CD8-positive, alpha-beta memory T cell (primary cell): ENCODE measurements around the gene S100A6. TPM values are rescaled to one million over a fixed set of nuclear protein-coding genes. Genes with fewer than 3 reads are reported as not detected.
"Not testable (repeated sequence)": the region's sequence is repeated elsewhere in the genome, so short reads cannot be mapped to it uniquely, and the experiment has no call there.

ENCODE experiments used
- CTCF ChIA-PET: fragments of 350-600 bp; sonication (Branson Sonifier 250); formaldehyde crosslinking; loops from one replicate; lab custom pipeline; 2021; ENCODE audit warnings: antibody characterized with exemption; lab: Charles Lee
- POLR2A ChIA-PET: fragments of 350-600 bp; sonication (Branson Sonifier 250); formaldehyde crosslinking; loops from one replicate; lab custom pipeline; 2021; ENCODE audit warnings: antibody characterized with exemption; lab: Charles Lee
- DNase-seq, 5 donors: peaks; one replicate each; pipeline versions ENCODE4 v3.0.0 to v3.0.0-alpha.2; 2020 to 2022; ENCODE audit warnings: mixed read lengths in 1 of 5
- H3K27ac ChIP-seq: one replicate; pipeline ENCODE4 v1.7.0; 2013; ENCODE audit warnings: low read depth, mild to moderate bottlenecking, low read length, moderate library complexity
- H3K27me3 ChIP-seq: 2 replicates; pipeline ENCODE4 v1.7.0; 2013; ENCODE audit warnings: low read length, mild to moderate bottlenecking; ENCODE audit not compliant: insufficient read depth, poor library complexity, severe bottlenecking
- H3K36me3 ChIP-seq: 2 replicates; pipeline ENCODE4 v1.7.0; 2013; ENCODE audit warnings: mild to moderate bottlenecking, low read length, moderate library complexity; ENCODE audit not compliant: insufficient read depth
- H3K4me1 ChIP-seq: 2 replicates; pipeline ENCODE4 v1.7.0; 2013; ENCODE audit warnings: mild to moderate bottlenecking, low read length, moderate library complexity; ENCODE audit not compliant: insufficient read depth
- H3K4me3 ChIP-seq: 2 replicates; pipeline ENCODE4 v1.7.0; 2013; ENCODE audit warnings: mild to moderate bottlenecking, low read length
- H3K9me3 ChIP-seq: 2 replicates; pipeline ENCODE4 v1.7.0; 2013; ENCODE audit warnings: mild to moderate bottlenecking, low read length
- H3K27ac Mint-ChIP-seq, 8 donors: one replicate each; pipeline ENCODE4 v1.8.0; 2020 to 2021; ENCODE audit warnings: mixed read lengths in 8 of 8, mild to moderate bottlenecking in 6 of 8, inconsistent platforms in 3 of 8, moderate library complexity in 3 of 8
- H3K27me3 Mint-ChIP-seq, 2 donors: one replicate each; pipeline ENCODE4 v1.8.0; 2020 to 2021; ENCODE audit warnings: mixed read lengths in 2 of 2, mild to moderate bottlenecking in 1 of 2, moderate library complexity in 1 of 2
- H3K36me3 Mint-ChIP-seq, 3 donors: one replicate each; pipeline ENCODE4 v1.8.0; 2020 to 2021; ENCODE audit warnings: mixed read lengths in 3 of 3, inconsistent platforms in 1 of 3, mild to moderate bottlenecking in 1 of 3
- H3K4me1 Mint-ChIP-seq, 3 donors: one replicate each; pipeline ENCODE4 v1.8.0; 2020 to 2021; ENCODE audit warnings: mixed read lengths in 3 of 3, inconsistent platforms in 1 of 3, mild to moderate bottlenecking in 1 of 3
- H3K4me3 Mint-ChIP-seq, 7 donors: one replicate each; pipeline ENCODE4 v1.8.0; 2020 to 2021; ENCODE audit warnings: mixed read lengths in 7 of 7, mild to moderate bottlenecking in 6 of 7, moderate library complexity in 4 of 7, inconsistent platforms in 2 of 7
- H3K9me3 Mint-ChIP-seq, 5 donors: one replicate each; pipeline ENCODE4 v1.8.0; 2020 to 2022; ENCODE audit warnings: mixed read lengths in 5 of 5, mild to moderate bottlenecking in 3 of 5, moderate library complexity in 2 of 5, inconsistent platforms in 1 of 5
- polyA plus RNA-seq: library from polyadenylated mRNA; unstranded; fragments of 300-500 nt; fragmentation: Illumina TruSeq; gene quantifications from one replicate; pipeline ENCODE4 v1.2.3, GENCODE V29; 2021
- total RNA-seq, 2 experiments: library from RNA; stranded (reverse); gene quantifications; one replicate each; pipeline ENCODE4 v1.2.3, GENCODE V29; 2021

The S100A6 gene
- total and polyA plus RNA-seq, 3 experiments from 2014 or later = 244 to 892 (median 254) TPM

- Mint-ChIP-seq H3K27me3 (peaks cover 19 to 26% of the 10 kb centered on the region in 2 donors), H3K4me1 (peaks cover 0 to 3% (median 0%) of the 10 kb centered on the region in 3 donors), H3K27ac (no peak overlapping the region), H3K36me3 (peaks cover 0 to 3% (median 0%) of the 10 kb centered on the region in 3 donors), H3K9me3 (no peaks in the 10 kb centered on the region), H3K4me3 (no peak overlapping the region)
- no peaks in the 10 kb centered on the region for H3K4me1 ChIP-seq
- ChIA-PET POLR2A (no interaction called here), CTCF (interaction anchor here (1.0 to 2.9 kb wide), 2 partner anchors 66 to 82 kb away, joined by 3 to 9 read pairs; no protein-coding TSS in a partner anchor)
- peaks cover 8% of the 10 kb centered on the region for H3K27me3 ChIP-seq
- no peak overlapping the region for H3K4me3 ChIP-seq
- H3K27ac ChIP-seq = no peak overlapping the region
- no peaks in the 10 kb centered on the region for H3K9me3 ChIP-seq
- no peaks in the 10 kb centered on the region for H3K36me3 ChIP-seq
- no peak for DNase-seq
These were observed 41.3 kb upstream of the S100A6 start for GRCh38 chr1:153577138-153577537.

DNA sequence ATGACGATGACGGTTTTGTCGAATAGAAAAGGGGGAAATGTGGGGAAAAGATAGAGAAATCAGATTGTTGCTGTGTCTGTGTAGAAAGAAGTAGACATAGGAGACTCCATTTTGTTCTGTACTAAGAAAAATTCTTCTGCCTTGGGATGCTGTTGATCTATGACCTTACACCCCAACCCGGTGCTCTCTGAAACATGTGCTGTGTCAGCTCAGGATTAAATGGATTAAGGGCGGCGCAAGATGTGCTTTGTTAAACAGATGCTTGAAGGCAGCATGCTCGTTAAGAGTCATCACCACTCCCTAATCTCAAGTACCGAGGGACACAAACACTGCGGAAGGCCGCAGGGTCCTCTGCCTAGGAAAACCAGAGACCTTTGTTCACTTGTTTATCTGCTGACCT lies 39.7 kb upstream of the S100A6 start:
- H3K27me3 Mint-ChIP-seq = peaks cover 20 to 38% of the 10 kb centered on the region in 2 donors
- H3K4me3 Mint-ChIP-seq, H3K36me3 ChIP-seq, H3K27ac Mint-ChIP-seq, H3K27ac ChIP-seq, H3K9me3 Mint-ChIP-seq, H3K36me3 Mint-ChIP-seq, H3K4me3 ChIP-seq, H3K4me1 ChIP-seq, H3K9me3 ChIP-seq, H3K27me3 ChIP-seq, H3K4me1 Mint-ChIP-seq, DNase-seq, POLR2A ChIA-PET: not testable (repeated sequence)
- CTCF ChIA-PET = interaction anchor here (2.9 kb wide), 1 partner anchor 65 kb away, joined by 9 read pairs; no protein-coding TSS in a partner anchor

DNA sequence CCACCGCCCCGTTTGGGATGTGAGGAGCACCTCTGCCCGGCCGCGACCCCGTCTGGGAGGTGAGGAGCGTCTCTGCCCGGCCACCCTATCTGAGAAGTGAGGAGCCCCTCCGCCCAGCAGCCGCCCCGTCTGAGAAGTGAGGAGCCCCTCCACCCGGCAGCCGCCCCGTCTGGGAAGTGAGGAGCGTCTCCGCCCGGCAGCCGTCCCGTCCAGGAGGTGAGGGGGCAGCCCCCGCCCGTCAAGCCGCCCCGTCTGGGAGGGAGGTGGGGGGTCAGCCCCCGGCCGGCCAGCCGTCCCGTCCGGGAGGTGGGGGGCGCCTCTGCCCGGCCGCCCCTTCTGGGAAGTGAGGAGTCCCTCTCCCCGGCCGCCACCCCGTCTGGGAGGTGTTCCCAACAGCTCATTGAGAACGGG lies 39.3 kb upstream of the S100A6 start:
- H3K4me1 Mint-ChIP-seq, CTCF ChIA-PET, H3K36me3 ChIP-seq, H3K9me3 Mint-ChIP-seq, H3K27ac Mint-ChIP-seq, H3K4me3 ChIP-seq, H3K4me1 ChIP-seq, H3K27me3 ChIP-seq, H3K36me3 Mint-ChIP-seq, H3K27ac ChIP-seq, POLR2A ChIA-PET, H3K4me3 Mint-ChIP-seq, DNase-seq, H3K9me3 ChIP-seq: not testable (repeated sequence)
- H3K27me3 Mint-ChIP-seq = peaks cover 20 to 39% of the 10 kb centered on the region in 2 donors

GRCh38 chr1:153573351-153573750 lies 37.6 kb upstream of the S100A6 start:
- Mint-ChIP-seq H3K27me3 (peaks cover 7 to 35% of the 10 kb centered on the region in 2 donors), H3K27ac (peak overlapping the region in 1 of 8 donors; percentile 58), H3K4me1 (peaks cover 5 to 9% (median 8%) of the 10 kb centered on the region in 3 donors), H3K36me3 (peaks cover 0 to 3% (median 0%) of the 10 kb centered on the region in 3 donors), H3K4me3 (no peak overlapping the region), H3K9me3 (no peaks in the 10 kb centered on the region)
- H3K4me1 ChIP-seq = peaks cover 1% of the 10 kb centered on the region
- ChIA-PET CTCF (interaction anchor here (6.5 kb wide), 2 partner anchors 40 to 64 kb away, joined by 109 to 125 read pairs; partner anchors contain the start of gene S100A6), POLR2A (no interaction called here)
- no peaks in the 10 kb centered on the region for H3K36me3 ChIP-seq
- no peak for DNase-seq
- peaks cover 7% of the 10 kb centered on the region for H3K27me3 ChIP-seq
- H3K27ac ChIP-seq = no peak overlapping the region
- H3K9me3 ChIP-seq = no peaks in the 10 kb centered on the region
- no peak overlapping the region for H3K4me3 ChIP-seq

DNA sequence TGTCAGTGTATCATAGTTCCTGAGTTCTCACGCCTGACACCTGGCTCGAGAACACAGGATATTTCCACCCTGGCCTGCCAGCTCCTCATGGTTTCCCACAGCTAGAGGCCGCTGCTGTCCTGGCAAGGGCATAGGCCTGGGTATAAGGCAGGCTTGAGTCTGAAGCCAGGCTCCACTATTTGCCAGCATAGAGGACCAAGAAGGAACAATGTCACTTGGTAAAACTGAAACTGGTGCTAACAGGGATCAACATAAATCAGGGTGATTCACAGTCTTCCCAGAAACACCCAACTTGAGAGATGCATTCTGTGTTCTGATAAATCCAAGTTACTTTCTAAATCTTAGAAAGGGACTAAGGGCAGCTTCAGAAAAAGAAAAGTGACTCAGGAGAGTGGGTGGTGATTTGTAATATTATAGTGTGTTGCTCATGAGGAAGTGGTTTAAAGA lies 36.8 kb upstream of the S100A6 start:
- no peaks in the 10 kb centered on the region for H3K36me3 Mint-ChIP-seq
- Histone ChIP-seq H3K27ac (no peak overlapping the region), H3K4me1 (peaks cover 5% of the 10 kb centered on the region), H3K4me3 (no peak overlapping the region), H3K27me3 (no peaks in the 10 kb centered on the region), H3K9me3 (no peaks in the 10 kb centered on the region), H3K36me3 (no peaks in the 10 kb centered on the region)
- H3K4me1 Mint-ChIP-seq = peaks cover 11 to 17% (median 15%) of the 10 kb centered on the region in 3 donors
- ChIA-PET POLR2A (no interaction called here), CTCF (interaction anchor here (0.7 to 6.5 kb wide), 6 partner anchors 32 to 404 kb away, joined by 3 to 125 read pairs (median 3); partner anchors contain the start of genes DENND4B, JTB, S100A5 and S100A6)
- H3K27ac Mint-ChIP-seq = peak overlapping the region in 1 of 8 donors; percentile 28
- H3K27me3 Mint-ChIP-seq = peaks cover 2 to 27% of the 10 kb centered on the region in 2 donors
- no peak overlapping the region for H3K4me3 Mint-ChIP-seq
- DNase-seq = peak in 3 of 5 donors; percentile 6 to 59 (median 19)
- H3K9me3 Mint-ChIP-seq = no peaks in the 10 kb centered on the region

DNA sequence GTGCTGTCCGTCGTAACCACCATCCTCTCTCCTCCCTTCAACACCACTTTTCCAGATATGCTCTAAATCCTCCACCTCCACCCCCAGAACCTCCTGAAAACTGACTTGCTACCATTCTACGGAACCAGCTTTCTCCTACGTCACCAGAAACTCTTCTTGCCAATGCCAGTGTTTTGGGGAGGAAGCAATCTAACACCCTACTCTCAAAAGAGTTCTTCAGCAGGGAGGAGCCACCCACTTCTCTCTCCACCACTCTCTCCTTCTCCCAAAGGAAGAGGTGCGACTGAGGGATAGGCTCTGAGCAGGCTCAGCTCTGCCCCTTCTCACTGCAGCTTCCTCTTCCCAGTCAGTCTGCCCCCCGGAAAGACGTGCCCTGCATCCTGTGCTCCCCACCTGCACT lies 35.9 kb upstream of the S100A6 start:
- H3K27ac Mint-ChIP-seq = no peak overlapping the region

DNA sequence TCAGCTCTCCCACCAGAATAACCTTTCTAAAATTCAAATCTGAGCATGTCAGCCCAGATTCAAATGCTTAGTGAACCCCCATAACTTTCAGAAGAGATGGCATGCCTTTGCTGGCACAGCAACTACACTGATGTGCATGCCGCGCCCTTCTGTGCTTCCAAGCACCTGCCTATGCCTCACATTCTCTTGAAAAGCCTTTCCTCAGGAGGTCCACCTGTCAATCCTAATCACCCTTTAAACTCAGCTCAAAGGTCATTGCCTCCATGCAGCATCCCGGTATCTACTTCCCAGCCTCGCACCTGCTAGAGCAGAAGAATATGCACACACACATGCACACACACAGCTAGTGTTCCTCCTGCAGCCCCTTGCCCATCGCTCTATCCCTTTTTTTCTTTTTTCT lies 35.1 kb upstream of the S100A6 start:
- no peak overlapping the region for H3K4me3 ChIP-seq
- H3K9me3 ChIP-seq = no peaks in the 10 kb centered on the region
- no peaks in the 10 kb centered on the region for H3K27me3 ChIP-seq
- ChIA-PET CTCF (interaction anchor here (0.8 to 6.5 kb wide), 8 partner anchors 9 to 75 kb away, joined by 3 to 125 read pairs (median 3); partner anchors contain the start of genes S100A4 and S100A6), POLR2A (interaction anchor here (0.6 to 0.7 kb wide), 3 partner anchors 37 to 114 kb away, joined by 4 to 7 read pairs (median 4); no protein-coding TSS in a partner anchor)
- peaks cover 24 to 31% (median 30%) of the 10 kb centered on the region in 3 donors for H3K4me1 Mint-ChIP-seq
- DNase-seq = no peak
- H3K36me3 ChIP-seq = no peaks in the 10 kb centered on the region
- H3K4me1 ChIP-seq = peaks cover 18% of the 10 kb centered on the region
- H3K27ac Mint-ChIP-seq = no peak overlapping the region
- H3K36me3 Mint-ChIP-seq = no peaks in the 10 kb centered on the region
- no peaks in the 10 kb centered on the region for H3K9me3 Mint-ChIP-seq
- H3K27ac ChIP-seq = no peak overlapping the region
- no peak overlapping the region for H3K4me3 Mint-ChIP-seq
- peaks cover 1 to 19% of the 10 kb centered on the region in 2 donors for H3K27me3 Mint-ChIP-seq

More for the DNA sequence above, 35.9 kb upstream of the S100A6 start:
- Mint-ChIP-seq H3K27me3 (peaks cover 1 to 21% of the 10 kb centered on the region in 2 donors), H3K36me3 (no peaks in the 10 kb centered on the region), H3K4me3 (no peak overlapping the region), H3K4me1 (peaks cover 17 to 23% (median 21%) of the 10 kb centered on the region in 3 donors), H3K9me3 (no peaks in the 10 kb centered on the region)
- ChIA-PET POLR2A (interaction anchor here (0.7 kb wide), 2 partner anchors 38 to 113 kb away, joined by 4 to 7 read pairs; no protein-coding TSS in a partner anchor), CTCF (interaction anchor here (0.7 to 6.5 kb wide), 9 partner anchors 10 to 405 kb away, joined by 3 to 125 read pairs (median 3); partner anchors contain the start of genes DENND4B, JTB and S100A6)
- no peak overlapping the region for H3K27ac ChIP-seq
- no peaks in the 10 kb centered on the region for H3K27me3 ChIP-seq
- no peaks in the 10 kb centered on the region for H3K36me3 ChIP-seq
- no peak for DNase-seq
- peaks cover 10% of the 10 kb centered on the region for H3K4me1 ChIP-seq
- H3K4me3 ChIP-seq = no peak overlapping the region
- no peaks in the 10 kb centered on the region for H3K9me3 ChIP-seq

DNA sequence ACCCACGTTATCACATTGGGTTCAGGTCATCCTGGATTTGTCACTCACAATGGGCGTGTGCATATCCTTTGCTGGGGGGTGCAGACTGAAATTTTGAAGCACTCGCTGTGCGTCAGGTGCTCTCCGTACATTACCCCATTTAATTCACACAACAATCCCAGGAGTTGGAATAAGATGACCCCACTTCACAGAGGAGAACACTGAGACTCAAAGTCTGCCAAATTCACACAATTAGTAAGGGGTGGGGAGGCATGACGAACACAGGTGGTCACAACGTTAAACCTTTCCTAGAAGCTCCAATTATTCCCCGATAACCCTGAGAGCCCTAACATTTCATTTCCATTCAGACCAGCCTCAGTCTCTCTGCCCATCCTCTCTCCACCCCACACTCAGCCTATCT lies 33.7 kb upstream of the S100A6 start:
- Mint-ChIP-seq H3K27me3 (peaks cover 1 to 19% of the 10 kb centered on the region in 2 donors), H3K4me3 (no peak overlapping the region), H3K36me3 (no peaks in the 10 kb centered on the region), H3K9me3 (no peaks in the 10 kb centered on the region), H3K4me1 (peaks cover 27 to 37% (median 35%) of the 10 kb centered on the region in 3 donors), H3K27ac (no peak overlapping the region)
- DNase-seq = no peak
- Histone ChIP-seq H3K9me3 (no peaks in the 10 kb centered on the region), H3K4me1 (peaks cover 24% of the 10 kb centered on the region), H3K36me3 (no peaks in the 10 kb centered on the region), H3K4me3 (no peak overlapping the region), H3K27ac (no peak overlapping the region), H3K27me3 (no peaks in the 10 kb centered on the region)
- ChIA-PET CTCF (interaction anchor here (1.0 to 6.5 kb wide), 5 partner anchors 10 to 60 kb away, joined by 3 to 125 read pairs (median 4); partner anchors contain the start of gene S100A6), POLR2A (interaction anchor here (0.6 kb wide), 1 partner anchor 34 kb away, joined by 3 read pairs; the partner anchor contains the start of gene S100A6)
